Effector CD4-positive, alpha-beta T cell (primary cell): Measurements from ENCODE around the gene MAVS.
"Not testable (repeated sequence)": the region's sequence is repeated elsewhere in the genome, so short reads cannot be mapped to it uniquely, and the experiment has no call there.

Experiments used
- DNase-seq: peaks from one replicate; pipeline ENCODE4 v3.0.0-alpha.2; 2020

MAVS gene

DNA sequence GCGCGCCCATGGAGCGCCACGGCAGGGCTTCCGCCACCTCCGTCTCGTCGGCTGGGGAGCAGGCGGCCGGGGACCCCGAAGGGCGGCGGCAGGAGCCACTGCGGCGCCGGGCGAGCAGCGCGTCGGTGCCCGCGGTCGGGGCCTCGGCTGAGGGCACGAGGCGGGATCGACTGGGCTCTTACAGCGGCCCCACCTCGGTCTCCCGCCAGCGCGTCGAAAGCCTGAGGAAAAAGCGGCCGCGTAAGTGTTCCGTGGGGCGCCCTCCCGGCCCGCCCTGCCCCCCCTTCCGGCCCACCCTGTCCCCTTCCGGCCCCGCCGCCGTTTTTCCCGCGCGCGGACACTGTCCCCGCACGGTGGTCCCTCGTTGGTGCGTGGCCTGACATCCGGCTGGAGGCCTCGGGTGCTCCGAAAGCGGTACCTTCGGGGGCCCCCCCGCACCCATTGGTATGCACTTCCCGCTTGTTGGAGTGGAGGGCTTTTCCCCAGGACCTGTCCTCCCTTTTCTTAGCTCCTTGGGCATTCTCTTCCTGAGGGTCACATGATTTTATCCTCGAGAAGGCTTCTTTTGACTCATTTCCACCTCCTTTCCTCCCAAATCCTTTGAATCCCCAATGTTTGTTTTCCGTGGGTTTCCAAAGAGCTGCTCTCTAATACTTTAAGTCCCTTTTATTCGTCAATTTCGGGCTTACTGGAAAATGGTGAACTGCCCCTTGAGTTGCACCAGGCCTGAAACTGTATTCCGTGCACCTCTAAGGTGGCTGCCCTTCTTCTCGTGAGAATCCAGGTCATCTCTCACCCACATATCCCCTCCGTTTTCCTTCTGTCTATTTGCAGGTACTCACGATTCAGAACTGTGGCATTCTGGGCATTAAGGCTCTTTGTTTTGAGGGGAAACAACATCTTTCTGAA, 43.1 kb downstream of the MAVS start:
- peak; percentile 11 for DNase-seq

DNA sequence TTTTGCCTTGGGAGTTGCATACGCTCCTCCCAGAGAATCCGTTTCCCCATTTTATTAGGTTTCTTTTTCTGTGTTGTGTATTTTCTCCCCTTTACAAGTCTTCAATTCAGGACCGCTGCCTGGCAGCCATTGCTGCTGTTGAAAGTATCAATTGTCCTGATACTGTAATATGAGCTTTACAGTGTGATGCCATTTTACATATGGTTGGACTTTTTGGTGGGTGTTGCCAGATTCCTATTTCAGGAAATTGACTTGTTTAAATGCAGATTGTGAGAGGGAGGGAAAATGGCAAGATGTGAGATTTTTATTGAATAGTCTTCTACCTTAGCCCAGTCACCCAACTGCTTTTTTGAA, 43.7 kb downstream of the MAVS start:
- DNase-seq: no peak

DNA sequence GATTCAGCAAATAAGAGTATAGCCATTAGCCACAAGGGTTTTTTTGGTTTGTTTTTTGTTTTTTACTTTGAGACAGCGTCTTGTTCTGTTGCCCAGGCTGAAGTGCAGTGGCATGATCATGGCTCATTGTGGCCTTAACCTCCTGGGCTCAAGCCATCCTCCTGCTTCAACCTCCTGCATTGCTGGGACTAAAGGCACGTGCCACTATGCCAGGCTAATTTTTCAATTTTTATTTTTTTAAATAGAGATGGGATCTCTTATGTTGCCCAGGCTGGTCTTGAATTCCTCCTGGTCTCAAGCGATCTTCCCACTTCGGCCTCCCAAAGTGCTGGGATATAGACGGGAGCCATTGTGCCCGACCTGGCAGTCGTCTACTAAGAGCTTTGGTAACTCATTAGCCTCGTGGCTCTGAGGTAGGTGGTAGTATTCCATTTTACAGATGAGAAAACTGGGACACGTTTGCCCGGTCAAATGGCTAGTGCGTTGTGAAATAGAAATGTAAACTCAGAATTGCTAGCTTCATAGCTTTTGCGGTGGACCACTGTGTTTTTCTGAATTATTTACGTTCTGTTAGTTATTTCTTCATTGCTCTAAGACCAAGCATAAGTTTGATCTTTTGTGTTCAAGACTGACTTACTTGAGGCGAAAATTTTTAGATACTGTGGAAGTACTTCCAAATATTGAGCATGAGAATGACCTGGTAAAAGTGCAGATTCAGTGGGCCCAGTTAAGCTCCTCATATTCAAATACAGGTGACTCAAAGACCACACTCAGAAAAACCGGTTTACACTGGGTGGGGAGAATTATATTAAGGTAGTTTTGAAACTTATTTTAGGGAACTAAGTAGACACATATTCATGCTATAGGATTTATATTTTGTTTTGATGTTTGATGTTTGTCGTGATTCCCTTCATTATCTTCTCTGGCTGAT, 44.6 kb downstream of the MAVS start:
- no peak for DNase-seq

DNA sequence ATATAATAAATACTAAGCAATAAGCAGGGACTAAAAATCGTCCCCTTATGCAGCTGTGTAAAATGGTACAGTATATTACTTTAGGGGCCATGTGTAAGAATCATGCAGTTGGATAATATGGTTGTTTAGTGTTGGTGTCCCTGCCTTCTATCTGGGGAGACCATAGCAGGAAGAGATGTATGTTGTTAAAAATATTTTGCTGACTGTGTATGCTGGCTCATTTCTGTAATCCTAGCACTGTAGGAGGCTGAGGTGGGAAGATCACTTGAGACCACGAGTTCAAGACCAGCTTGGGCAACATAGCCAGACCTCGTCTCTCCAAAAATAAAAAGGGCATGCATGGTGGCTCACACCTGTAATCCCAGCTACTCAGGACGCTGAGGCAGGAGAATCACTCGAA, 48.2 kb downstream of the MAVS start:
- DNase-seq: no peak

DNA sequence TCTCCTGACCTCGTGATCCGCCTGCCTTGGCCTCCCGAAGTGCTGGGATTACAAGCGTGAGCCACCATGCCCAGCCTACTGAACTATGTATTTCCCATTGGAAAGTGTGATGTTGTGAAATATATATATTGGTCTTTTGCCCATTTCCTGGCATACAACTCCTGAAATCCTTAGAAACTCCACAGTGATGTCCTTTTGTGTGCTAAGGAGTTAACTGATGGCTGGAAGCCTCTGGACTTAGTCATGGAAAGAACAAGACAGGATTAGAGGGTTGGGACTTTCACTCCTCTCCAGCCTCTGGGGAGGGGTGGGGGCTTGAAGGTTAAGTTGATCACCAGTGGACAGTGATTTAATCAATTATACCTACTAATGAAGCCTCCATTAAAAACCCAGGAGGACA, 49.7 kb downstream of the MAVS start:
- no peak for DNase-seq

DNA sequence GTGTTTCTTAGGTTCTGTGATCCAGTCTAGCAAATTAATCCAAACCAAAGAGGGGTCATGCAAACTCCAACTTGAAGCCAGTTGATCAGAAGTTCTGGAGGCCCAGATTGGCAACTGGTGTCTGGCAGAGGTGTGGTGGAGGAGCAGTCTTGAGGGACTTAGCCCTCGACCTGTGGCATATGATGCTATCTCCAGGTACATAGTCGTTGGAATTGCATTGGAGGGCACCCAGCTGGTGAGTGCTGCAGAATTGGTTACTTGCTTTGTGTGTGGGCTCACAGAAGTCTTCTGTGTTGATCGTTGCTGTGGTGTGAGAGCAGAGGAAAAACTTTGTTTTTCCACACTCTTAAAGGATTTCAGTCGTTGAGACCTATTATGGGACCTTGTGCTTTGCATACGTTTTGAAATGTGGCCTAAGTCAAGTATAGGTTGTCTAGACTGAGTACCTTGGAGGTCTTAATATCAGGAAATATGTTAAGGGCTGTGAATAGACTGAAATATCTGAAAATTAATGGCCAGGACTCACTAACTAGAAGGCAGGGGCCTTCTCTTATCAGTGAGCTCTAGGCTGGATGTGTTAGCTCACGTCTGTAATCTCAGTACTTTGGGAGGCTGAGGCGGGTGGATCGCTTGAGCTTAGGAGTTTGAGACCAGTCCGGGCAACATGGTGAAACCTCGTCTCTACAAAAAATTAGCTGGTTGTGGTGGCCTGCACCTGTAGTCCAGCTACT, 50.4 kb downstream of the MAVS start:
- no peak for DNase-seq

DNA sequence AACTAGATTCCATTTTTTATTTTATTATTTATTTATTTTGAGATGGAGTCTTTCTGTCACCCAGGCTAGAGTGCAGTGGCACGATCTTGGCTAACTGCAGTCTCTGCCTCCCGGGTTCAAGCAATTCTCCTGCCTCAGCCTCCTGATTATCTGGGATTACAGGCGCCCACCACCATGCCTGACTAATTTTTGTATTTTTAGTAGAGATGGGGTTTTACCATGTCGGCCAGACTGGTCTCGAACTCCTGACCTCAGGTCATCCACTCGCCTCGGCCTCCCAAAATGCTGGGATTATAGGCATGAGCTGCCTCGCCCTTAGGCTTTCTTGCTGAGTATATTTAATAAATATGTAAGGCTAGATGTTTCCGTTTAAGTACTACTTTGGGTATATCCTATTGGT, 51.5 kb downstream of the MAVS start:
- DNase-seq: not testable (repeated sequence)

DNA sequence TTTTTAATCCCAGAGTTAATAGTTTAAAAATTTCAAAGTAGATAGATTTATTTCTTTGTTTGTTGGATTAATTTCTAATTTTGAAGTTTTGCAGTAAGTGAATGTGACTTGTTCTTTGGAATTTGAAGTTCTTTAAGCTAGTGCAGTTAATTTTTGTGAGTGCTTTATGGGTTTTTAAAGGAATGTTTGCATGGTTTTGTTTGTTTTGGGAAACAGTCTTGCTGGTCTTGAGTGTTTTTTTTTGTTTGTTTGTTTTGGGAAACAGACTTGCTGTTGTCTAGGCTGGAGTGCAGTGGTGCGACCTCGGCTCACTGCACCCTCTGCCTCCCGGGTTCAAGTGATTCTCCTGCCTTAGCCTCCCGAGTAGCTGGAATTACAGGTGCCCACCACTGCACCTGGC, 52.0 kb downstream of the MAVS start:
- no peak for DNase-seq

DNA sequence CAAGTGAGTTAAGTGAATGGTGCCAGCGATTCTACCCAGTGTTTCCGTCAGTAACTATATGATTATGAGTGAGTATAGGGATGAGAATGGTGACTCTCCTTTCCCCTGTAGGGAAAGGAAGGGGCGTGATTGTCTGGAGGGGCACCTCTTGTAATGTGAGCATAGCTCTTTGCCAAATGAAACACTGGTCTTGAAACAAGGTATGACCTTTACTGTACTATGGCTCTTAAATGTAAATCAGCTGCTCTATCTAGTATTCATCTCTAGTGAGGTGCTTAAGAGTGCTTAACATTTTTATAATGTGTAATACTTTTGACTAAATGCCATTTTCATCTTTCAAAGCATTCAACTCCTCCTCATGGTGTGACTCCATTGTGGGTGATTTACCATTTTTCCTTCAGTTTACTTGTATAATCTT, 53.6 kb downstream of the MAVS start:
- DNase-seq: no peak

DNA sequence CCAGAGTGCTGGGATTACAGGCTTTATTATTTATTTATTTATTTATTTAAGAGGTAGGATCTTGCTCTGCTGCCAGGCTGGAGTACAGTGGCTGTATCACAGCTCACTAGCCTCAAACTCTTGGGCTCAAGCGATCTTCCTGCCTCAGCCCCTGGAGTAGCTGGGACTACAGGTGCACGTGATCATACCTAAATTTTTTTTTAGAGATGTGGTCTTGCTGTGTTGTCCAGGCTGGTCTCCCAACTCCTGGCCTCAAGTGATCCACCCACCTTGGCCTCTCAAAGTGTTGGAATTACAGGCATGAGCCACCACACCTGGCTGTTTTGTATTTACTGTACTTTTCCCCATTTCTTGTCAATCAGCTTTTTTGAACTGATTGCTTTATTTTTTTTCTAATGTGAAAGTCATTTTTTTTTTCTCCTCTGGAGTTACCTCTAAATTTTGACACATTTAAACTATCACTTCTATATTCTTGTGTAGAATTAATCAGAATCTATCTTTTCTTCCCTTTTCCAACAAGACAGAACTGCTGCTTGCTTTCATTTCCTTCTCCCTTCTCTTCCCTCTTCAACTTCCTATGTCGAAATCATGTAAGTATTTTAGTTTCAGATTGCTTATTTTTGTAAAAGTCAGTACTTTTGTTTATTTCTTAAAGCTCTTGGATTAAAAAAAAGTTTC, 54.5 kb downstream of the MAVS start:
- DNase-seq: no peak

DNA sequence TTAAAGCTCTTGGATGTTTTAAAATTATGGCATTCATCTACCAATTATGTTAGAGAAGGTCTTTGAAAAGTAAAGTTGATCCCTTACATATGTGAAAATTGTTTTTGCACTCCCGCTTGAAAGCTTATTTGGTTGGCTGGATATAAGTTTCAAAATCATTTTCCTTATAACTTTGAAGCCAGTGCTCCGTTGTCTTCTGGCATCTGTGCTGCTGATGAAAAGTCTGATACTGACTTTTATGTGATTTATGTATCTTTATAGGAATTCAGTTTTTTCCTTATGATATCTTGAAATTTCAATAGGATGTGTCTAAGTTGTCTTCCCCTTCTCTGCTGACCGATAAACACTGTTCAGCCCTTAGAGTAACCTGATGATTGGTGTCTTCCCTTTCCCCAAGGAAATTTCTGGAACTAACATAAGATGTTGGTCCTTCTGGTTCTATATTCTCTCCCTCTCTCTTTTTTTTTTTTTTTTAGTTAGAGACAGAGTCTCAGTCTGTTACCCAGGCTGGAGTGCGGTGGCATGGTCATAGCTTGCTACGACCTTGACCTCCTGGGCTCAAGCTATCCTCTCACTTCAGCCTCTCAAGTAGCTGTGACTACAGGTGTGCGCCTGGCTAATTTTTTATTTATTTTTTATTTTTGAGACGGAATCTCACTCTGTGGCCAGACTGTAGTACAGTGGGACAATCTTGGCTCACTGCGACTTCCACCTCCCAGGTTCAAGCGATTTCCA, 55.2 kb downstream of the MAVS start:
- DNase-seq: no peak

DNA sequence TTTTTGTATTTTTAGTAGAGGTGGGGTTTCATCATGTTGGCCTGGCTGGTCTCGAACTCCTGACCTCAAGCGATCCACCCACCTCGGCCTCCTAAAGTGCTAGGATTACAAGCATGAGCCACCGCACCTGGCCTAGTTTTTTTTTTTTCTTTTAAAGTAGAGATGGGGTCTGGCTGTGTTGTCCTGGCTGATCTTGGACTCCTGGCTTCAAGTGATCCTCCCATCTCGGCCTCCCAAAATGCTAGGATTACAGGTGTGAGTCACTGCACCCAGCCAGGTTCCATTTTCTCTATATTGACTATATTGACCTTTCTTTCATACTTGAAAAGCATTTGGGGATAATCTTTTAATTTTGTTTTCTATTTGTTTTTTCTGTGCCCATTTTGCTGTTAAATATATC, 55.8 kb downstream of the MAVS start:
- no peak for DNase-seq

DNA sequence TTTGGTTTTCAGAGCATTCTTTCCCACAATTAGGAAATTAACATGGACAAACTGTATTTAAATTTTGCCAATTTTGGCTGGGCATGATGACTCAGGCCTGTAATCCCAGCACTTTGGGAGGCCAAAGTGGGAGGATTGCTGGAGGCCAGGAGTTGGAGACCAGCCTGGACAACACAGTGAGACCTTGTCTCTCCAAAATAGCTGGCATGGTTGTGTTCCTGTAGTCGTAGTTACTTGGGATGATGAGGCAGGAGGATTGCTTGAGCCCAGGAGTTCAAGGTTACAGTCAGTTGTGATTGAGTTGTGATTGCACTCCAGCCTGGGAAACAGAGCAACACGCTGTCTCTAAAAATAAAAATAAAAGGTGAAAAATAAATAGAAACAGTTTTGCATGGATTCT, 57.6 kb downstream of the MAVS start:
- DNase-seq: no peak

DNA sequence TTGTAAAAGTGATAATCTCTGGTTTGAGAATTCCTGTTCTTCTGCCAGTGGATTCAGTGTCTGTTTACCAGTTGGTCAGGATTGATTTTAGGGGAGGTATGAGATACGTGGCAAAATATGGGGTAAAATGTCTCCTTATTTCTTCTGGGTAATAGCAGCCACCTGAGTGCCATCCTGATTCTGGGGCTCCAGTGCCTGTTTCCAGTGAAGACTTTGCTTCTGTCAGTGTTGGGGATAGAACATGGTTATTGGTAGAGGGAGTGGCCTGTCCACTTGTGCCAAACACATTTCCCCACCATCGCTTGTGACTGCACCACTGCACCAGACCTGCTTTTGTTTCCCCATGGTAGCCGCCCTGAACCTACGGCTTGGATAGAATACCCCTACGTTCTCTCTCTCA, 58.2 kb downstream of the MAVS start:
- no peak for DNase-seq

DNA sequence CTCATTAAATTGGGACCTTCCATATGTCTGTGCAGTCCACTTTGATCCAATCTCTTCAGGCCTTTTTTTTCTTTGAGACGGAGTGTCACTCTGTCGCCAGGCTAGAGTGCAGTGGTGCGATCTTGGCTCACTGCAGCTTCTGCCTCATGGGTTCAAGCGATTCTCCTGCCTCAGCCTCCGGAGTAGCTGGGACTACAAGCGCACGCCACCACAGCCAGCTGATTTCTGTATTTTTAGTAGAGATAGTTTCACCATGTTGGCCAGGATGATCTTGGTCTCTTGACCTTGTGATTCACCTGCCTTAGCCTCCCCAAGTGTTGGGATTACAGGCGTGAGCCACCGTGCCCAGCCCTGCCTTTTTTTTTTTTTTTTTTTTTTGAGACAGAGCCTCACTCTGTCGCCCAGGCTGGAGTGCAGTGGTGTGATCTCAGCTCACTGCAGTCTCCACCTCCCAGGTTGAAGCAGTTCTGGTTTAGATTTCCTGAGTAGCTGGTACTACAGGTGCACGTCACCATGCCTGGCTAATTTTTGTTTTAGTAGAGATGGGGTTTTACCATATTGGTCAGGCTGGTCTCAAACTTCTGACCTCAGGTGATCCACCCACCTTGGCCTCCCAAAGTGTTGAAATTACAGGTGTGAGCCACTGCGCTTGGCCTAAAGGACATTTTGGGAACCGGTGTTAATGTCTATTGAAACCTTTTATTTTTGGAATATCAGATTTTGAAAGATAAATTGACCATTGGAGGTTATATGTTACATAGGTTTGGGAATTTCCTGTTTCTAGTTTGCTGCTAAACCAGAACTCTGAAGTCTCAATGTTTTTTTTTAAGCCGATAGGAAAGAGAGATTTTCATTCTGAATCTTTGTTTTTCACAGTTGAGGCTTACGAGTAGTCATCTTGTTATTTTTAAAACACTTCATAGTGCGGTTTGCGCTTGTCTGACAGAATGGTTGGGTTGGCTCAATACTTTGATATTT, 60.4 kb downstream of the MAVS start:
- peak; percentile 24 for DNase-seq

DNA sequence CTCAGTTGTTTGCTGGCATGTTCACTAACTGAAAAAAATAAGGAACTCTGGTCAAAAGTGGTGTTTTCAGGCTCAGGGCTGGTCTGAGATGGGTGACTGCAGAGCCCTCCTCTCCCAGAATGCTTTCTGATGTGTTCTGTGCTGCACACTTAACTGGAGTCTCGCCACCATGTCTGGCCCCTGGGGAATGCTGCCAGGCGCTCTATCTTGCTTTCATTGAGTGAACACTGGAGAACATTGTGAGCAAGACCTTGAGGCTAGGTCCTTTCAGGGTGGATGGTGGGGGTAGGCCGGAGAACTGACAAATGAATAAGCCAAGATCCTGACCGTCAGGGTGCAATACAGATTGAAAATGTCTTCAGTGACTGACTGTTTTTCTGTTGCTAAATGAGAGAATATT, 62.0 kb downstream of the MAVS start:
- DNase-seq: no peak

DNA sequence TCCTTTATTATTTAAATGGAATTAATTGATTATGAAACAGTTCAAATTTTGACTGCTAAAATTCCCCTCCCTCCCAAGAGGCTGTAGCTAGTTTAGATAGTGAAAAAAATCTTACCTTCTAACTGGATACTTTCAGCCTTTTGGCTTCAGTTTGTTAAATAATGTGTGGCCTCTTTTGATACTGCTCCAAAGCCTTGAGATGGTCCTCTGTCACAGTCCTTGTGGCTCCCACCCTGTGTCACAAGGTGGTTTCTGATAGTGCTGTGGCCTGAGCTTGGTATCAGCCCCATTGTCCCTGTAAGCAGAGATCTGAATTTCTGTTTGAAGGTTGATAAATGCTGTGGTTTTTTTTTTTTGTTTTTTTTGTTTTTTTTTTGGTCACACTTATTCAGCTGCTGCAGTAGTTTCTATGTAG, 63.3 kb downstream of the MAVS start:
- DNase-seq: no peak

DNA sequence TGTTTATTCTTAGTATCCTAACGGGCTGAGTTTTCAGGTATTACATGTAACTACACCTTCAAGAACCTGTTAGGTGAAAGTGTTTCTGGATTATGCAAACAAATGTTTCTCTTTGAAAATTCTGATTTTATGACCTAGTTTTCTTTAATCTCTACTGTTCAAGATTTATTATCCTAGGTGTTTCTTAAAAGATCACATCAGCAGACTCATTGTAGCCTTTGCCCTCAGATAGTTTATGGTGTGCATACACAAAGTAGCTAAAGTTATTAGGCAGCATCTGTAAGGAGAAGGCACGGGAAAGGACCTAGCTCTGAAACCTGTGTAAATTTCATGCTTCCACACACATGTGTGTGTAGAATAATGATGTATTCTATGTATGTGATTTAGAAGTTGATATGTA, 64.2 kb downstream of the MAVS start:
- no peak for DNase-seq

DNA sequence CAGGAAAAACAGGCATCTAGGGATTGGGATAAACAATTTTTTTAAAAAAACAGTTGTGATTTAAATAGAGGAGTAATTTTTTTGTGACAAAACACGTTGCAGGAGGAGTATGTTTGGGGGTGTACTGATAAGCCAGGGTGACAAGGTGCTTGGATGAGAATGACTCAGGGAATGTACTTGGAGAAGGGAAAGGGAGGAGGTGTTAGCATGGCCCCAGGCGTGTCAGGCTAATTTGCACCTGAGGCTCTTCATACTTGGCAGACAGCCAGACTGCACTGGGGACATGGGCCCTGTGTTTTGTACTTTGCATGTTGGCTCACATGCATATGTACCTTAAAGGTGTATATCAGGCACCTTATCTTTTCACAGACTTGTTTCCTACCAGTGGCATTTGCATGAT, 65.3 kb downstream of the MAVS start:
- DNase-seq: no peak

DNA sequence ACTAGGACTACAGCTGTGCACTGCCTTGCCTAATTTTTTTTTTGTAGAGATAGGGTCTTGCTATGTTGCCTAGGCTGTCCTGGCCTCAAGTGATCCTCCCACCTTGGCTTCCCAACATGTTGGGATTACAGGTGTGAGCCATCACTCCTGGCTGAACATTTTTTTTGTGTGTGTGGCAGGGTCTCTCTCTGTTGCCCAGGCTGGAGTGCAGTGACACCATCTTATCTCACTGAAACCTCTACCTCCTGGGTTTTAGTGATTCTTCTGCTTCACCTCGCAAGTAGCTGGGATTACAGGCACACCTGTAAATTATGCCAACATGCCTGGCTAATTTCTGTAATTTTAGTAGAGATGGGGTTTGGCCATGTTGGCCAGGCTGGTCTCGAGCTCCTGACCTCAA, 67.8 kb downstream of the MAVS start:
- no peak for DNase-seq

DNA sequence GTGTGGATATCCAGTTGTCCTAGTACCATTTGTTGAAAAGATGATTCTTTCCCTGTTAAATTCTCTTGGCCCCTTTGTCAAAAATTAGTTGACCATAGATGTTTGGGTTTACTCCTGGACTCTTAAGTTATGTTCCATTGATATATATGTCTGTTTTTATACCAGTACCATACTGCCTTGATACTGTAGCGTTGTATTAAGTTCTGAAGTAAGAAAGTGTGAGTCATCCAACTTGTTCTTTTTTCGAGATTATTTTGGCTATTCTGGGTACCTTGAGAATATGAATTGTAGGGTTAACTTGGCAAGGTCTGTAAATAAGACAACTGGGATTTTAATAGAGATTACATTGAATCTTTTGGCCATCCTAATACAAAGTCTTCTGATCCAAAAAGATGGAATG, 69.1 kb downstream of the MAVS start:
- no peak for DNase-seq
